Measurements from ENCODE around the gene CAMSAP2.

The CAMSAP2 gene

DNA sequence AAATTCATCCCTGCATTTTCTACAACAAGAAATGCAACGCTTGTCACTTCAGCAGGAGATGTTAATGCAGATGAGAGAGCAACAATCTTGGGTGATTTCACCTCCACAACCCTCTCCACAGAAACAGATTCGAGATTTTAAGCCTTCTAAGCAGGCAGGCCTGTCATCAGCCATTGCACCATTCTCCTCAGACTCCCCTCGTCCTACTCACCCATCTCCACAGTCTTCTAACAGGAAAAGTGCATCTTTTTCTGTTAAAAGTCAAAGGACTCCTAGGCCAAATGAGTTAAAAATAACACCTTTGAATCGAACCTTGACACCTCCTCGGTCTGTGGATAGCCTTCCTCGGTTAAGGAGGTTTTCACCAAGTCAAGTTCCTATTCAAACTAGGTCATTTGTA, 110.7 kb downstream of the CAMSAP2 start:
- DNase-seq: no peak

DNA sequence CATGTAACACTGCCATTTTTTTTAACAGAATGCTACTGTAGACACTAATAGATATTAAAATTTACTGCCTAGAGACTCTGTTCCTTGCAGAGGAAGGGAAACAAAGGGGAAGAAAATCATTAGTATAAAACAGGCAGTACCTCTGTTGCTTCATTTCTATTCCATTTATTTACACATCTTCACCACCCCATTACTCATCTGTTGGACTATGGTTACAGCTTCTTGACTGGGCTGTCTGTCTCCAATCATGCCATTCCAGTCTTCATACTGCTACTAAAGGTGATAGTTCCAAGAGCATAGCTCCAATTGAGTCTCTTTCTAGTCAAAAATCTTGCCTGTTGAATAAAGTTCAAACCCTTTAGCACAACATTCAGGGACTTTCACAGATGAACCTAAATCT, 111.9 kb downstream of the CAMSAP2 start:
- DNase-seq: no peak

DNA sequence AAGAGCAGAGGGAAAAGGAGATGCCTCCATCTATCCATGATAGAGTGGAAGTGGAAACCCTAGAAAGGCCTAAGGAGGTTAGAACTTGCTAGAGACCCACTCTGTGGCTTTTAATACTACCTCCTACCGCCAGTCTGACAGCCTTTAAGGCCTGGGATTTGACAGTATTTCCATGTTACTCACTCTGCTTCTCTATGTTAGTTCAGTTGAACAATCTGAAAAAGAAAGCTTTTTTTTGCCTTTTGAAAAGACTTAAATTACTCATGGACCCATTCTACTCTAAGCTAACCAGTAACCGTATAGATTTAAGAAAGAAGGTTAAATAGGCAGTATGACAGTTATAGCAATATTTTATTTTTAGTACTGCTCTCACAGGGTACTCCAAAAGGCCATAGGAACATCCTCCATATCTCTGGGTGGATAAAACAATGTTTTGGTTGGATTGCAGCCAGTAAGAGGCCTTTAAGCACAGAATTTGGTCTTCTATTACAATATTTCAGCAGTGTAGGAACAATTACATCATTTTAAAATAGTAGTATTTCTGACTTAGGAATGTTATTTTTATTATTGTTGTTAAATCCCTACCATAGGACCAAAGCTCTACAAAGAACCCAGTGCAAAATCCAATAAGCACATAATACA, 118.1 kb downstream of the CAMSAP2 start:
- DNase-seq: no peak

DNA sequence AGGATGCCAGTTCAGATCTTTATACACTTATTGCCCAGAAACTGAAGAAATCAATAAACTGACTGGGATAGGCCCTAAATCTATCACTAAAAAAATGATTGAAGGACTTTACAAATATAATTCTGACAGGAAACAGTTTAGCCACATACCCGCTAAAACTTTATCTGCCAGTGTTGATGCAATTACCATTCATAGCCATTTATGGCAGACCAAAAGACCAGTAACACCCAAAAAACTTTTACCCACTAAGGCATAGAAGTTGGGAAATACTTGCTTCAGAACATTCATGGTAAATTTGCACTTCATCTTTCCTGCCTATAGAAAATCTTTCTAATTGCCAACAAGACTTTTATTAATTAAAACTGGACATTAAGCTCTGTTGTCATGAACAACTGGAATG, 119.1 kb downstream of the CAMSAP2 start:
- DNase-seq: no peak

DNA sequence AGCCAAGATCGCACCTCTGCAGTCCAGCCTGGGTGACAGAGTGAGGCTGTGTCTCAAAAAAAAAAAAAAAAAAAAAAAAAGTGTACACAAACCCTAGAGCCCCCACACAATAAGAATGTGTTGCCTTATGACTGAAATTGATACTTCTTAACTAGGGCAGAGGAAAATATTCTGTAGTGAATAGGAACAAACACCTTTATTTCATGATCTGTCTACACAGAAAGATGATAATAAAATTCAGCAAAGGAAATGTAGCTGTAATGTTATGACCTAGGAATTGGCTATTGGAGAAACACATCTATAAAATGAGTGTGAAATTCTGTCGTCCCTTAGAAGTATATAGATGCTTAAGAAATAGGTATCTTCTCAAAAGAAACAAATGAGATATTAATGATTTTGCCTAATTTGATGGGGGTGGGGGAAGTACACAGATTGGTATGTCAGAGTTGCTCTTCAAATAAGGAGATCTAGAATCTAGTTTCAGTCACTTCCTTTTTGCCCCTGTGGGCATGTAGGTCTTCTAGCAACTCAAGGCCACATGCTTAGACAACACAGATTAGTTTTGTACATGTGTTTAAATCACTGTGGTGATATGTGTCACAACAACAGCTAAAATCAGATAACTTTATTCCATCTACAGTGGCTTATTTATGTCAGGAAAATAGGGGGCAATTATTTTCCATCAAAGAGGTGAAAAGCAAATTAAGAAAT, 123.4 kb downstream of the CAMSAP2 start:
- no peak for DNase-seq

DNA sequence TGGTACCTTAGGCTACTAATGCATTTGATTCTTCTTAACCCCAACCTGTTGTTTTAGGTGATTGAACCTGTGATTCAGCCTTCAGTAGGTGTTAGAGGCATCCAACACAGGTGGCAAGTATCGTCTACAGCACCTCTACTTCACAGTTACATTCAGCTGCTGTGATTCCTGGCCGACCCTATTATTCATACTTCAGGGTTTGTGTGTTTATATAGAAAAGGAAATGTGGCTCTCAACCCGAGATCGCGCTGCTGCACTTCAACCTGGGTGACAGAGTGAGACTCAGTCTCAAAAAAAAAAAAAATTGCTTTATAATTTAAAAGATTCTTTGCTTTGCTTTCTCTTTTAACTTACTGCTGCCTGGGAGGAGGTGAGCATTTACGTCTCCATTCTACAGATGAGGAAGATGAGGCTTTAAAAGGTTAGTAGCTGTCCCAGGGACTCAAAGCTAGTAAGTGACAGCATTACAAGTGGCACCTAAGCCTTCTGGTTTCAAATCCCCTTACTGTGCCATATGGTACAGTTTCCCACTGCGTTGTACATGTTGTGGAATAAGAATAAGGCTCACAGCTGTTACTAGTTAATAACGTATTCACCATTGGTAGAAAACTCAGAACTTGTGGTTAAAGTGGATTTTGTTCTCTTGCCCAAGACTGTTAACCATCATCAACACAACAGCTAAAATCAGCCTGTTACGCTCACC, 124.2 kb downstream of the CAMSAP2 start:
- DNase-seq: no peak

DNA sequence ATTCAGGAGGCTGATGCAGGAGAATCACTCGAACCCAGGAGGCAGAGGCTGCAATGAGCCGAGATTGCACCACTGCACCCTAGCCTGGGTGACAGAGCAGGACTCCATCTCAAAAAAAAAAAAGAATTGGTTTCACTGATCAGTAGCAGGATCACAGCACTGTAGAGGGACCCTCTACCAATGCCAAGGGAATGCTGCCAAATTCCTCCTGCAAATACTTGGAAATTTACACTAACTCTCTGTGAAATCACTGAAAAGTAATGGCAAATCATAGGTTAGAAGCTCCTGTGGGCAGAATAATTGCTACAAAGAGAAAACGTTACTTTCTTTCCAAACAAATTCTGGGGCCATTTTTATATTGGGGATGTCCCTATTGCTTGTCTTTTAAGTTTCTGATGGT, 127.4 kb downstream of the CAMSAP2 start:
- DNase-seq: no peak

DNA sequence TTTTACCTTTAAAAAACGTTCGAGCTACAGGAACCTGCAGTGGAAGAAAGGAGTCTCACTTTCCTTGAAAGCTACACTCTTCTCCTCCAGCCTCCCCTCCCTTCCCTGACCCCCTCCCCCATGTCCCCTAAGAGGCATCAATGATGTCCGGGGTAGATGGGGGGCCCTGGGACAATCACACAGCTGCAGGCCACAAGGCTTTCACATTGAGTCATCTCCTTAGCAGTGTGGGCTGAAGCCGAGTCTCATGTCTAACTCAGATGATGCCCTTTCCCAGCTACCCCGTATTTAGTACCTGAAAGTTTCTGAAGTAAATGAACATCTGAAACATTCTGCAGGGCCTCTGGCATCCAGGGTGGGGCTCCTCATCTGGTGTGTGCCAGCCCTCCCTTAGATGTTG, 127.8 kb downstream of the CAMSAP2 start:
- peak; percentile 62 for DNase-seq

DNA sequence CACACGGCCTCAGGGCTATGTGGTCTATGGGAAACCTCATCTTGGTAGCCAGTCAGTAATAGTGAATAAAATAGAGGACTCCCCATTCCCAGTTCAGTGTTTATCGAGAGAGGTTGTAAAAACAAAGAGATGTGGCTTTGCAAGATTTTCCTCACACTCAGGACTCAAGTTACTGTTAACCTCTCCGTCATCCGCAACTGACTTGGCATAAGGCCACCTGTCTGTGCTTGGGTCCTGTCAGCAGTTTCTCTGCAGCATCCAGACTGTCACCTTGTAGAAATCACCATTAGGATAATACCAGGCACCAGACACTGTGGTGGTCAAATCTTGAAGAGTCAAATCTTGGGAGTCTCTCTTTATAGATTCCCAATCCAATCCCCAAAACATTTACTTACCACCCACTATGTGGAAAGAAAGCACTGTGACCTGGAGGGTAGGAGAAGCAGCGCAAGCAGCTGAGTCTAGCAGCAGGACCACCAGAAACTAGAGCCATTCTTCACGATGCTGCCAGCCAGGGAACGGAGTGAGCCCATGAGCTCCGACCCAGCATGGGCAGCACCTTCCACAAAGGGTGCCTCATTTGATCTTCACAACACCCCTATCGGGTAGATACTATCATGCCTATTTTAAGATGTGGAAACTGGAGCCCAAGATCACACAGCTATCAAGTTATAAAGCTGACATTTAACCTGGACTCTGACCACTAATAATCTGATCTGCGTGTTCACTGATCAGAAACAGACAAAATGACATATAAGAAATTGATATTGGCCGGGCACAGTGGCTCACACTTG, 128.5 kb downstream of the CAMSAP2 start:
- DNase-seq: peak; percentile 91

DNA sequence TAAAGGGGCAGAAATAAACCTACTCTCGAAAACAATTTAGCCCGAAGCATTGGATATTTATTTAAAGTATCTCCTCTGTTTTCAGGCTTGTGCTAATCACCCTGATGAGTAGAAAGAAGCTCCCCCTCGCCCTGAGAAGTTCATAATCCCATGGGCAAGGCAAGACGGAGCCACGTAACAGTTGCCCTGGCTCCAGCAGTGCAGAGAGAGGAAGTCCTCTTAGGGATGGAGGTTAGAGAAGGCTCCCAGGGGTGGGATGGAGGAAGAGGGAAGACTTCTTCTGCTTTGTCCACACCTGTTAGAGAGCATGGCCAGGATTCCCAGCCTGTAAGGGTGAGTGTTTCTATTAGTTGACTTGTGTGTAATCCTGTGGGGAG, 130.7 kb downstream of the CAMSAP2 start:
- no peak for DNase-seq

DNA sequence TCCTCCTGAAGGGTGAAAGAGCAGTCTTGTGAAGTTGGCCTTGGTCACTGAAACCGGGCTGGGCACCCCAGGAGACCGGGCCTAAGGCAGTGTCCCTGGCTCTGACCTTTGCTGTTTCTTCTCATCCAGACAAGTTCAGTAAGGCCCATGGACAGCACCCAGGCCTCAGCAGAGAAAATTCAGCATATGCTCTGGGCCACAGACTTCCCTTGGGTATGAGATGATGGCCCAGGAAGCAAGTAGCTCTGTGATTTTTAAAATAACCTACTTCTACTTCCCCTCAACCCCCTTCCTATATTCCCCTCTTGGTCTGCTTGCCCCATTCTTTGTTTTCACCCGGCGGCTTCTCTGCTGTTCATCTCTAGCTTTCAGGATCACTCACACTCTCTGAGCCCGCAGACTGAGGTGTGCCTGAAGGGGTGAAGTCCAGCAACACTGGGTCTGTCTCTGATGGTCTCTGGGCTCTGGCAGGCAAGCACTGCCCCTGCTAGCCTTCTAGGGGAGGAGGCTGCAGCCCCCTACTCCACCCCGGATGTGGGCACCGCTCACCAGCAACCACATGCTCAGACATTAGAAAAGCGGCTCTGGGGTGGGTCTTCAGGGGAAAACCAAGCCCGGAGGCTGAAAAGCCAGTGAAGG, 131.2 kb downstream of the CAMSAP2 start:
- no peak for DNase-seq

DNA sequence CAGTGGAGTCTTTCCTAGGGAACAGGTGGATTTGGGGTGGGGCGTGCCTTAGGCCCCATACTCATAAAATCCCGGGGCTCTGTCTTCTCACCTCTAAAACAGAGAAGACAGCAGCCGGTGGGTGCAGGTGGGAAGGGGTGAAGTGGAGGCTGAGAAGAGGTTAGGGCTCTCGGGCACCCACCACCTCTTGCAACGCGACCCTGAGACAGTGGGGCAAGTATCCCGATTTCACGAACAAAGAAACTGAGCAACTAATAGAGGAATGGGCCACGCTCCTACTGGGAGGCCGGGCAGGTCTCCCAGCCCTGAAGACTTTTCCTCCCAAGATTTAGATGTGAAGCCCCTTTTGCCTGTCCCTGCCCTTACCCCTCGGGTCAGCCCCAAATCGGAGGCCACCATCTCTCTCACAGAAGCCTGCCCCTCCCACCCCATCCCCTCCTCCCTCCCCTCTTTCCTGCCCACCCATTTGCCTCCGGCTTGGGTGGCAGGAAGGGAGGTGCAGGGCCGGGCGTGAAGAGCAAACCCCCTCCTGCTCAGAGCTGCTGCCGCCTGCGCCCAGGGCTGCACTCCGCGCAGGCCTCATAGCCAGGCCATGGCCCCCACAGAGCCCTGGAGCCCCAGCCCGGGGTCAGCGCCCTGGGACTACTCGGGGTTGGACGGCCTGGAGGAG, 133.9 kb downstream of the CAMSAP2 start, which contains the start of gene GPR25:
GPR25 (plus strand) TSS at position 536 of the 670 bp plus-strand sequence; CDS start at position 593, 57 bp downstream.
- no peak for DNase-seq

DNA sequence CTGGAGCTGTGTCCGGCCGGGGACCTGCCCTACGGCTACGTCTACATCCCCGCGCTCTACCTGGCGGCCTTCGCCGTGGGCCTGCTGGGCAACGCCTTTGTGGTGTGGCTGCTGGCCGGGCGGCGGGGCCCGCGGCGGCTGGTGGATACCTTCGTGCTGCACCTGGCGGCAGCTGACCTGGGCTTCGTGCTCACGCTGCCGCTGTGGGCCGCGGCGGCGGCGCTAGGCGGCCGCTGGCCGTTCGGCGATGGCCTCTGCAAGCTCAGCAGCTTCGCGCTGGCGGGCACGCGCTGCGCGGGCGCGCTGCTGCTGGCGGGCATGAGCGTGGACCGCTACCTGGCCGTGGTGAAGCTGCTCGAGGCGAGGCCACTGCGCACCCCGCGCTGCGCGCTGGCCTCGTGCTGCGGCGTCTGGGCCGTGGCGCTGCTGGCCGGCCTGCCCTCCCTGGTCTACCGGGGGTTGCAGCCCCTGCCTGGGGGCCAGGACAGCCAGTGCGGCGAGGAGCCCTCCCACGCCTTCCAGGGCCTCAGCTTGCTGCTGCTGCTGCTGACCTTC, 134.5 kb downstream of the CAMSAP2 start:
- DNase-seq: no peak

DNA sequence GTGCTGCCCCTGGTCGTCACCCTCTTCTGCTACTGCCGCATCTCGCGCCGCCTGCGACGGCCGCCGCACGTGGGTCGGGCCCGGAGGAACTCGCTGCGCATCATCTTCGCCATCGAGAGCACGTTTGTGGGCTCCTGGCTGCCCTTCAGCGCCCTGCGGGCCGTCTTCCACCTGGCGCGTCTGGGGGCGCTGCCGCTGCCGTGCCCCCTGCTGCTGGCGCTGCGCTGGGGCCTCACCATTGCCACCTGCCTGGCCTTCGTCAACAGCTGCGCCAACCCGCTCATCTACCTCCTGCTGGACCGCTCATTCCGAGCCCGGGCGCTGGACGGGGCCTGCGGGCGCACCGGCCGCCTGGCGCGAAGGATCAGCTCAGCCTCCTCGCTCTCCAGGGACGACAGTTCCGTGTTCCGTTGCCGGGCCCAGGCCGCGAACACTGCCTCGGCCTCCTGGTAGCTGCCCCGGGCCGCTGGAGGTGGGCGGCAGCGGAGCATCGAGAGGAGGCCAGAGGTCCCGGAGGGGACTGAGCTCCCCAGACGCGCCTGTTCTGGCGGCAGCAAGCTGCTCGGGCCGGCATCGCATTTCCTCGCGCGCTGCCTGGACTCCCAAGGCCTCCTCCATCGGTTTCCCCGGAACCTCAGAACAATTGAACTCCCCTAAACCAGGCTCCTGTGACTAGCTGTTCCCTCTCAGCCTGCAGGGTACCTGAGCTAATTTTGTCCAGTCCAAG, 135.1 kb downstream of the CAMSAP2 start:
- DNase-seq: no peak

DNA sequence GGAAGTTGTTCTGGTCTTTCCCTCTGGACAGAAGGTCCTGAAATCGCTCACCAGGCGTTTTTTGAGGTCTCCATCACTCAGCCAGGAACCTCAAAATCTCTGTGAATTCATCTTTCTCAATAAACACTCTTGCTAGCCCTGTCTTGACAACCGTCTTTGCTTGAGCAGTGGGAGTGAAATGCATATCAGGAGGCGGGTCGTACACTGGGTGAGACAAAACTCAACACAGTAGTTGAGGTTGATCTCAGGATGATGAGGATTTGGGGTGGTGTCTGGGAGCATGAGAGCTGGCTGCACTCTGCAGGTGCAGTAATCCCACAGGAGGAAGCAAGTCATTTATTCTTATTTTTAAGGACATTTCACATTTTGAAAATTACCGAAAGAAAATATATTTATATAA, 136.0 kb downstream of the CAMSAP2 start:
- DNase-seq: no peak

DNA sequence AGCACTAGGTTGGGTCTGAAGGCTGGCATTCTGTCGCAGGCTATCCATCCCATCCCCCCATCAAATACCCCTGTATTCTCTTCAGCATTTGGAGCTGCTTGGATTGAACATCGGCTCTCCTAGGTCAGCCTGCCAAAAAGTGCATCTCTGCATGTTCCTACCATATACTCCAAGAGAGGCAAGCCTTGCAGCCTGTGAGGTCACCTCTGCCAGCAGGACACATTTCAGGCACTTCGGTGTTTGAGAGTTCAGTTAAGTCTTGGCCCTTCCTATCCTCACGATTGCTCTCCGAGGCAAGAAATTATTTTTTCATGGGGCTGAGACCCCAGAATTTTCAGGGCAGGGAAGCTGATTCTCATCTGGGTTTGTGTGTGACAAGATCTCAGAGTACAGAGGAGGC, 136.7 kb downstream of the CAMSAP2 start:
- DNase-seq: no peak

DNA sequence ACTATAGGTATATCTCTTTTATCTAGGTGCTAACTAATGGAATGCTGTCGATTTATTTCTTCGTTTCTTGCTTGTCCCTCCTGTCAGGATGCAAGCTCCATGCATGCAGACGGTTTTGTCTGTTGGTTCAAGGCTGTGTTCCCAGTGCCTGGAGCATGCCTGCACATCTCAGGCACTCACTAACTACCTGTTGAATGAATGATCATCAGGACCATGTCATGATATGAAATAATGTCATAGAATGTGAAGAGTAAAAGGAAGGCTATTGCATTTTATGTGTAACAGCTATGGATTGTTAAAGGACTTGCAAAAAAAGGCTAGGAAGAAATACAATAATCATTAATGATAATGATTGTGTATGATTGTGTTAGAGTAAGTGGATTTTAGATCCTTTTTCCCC, 138.3 kb downstream of the CAMSAP2 start:
- no peak for DNase-seq

DNA sequence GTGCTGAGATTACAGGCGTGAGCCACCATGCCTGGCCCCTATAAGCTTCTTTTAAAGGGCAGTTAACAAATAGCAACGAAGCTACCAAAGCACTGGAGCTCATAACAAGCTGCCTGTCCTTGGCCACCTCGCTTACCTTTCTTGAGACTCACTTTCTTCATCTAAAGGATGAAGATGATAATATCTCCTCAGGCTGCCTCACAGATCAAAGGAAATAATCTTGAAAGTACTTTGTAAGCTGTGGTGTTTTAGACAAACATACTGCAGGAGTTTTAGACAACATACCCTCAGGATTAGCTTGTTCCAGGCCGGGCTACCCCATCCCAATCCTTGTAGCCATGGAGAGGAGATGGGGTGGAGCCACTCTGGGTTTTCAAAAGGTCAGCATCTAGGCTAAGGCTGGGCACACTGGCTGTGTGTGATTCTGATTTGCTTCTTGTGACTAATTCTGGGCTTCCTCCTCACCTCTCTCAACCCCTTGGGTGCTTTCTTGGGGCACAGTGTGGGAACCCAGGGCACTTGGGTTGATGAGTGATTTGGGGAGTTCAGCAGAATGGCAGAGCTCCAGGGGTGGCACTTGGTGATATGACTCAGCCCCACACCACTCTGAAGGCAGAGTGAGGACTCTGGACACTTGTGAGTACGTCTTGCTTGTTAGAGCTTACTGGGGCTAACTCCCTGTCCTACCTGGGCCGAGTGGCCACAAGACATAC, 139.3 kb downstream of the CAMSAP2 start:
- DNase-seq: peak; percentile 6

DNA sequence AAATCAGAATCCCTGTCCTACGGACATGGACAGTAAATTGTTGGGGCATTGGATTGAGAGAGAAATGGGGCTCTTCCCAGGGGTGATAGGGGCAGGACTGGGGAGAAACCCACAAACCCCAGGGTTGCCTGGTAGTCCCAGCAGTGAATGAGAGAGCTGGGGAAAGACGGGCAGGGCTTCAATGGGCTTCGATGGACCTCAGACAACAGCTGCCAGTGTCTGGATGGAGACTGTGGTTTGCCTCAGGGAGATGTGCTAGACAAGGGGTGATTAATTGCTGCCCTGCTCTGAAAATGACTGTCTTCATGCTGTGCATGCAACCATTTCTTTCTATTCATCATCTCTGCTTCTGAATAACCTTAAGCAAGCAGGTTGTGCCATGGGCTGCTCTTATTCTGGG, 141.5 kb downstream of the CAMSAP2 start:
- no peak for DNase-seq

DNA sequence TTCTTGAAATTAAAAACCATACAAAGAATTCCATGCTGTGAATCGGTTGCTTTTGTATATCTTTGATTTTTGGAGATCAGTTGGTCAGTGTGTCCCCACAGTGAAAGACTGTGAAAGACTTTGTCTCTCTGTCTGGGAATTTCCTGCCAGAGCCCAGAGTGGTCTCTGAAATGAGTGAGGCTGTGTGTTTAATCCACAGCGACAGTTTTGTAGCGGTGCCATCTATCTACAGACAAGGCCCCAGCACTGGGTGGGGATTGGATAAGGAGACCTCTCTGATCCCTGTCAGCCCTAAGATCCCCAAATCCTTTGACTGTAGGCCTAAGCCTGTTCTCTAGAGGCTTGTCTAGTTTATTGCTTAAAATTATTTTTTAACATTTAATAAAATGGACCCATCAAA, 144.4 kb downstream of the CAMSAP2 start:
- DNase-seq: no peak
